CD4-positive, alpha-beta T cell treated with Interleukin-2 at 100 ng/mL for 4 hours (primary cell): ENCODE results near the gene TRPM7.
"Not testable (repeated sequence)": the region's sequence is repeated elsewhere in the genome, so short reads cannot be mapped to it uniquely, and the experiment has no call there.

Experiments
- DNase-seq: peaks from one replicate; pipeline ENCODE4 v3.0.0-alpha.2; 2020; ENCODE audit warnings: low spot score

The TRPM7 gene

GRCh38 chr15:50670115-50670514 lies 16.5 kb downstream of the TRPM7 start:
- DNase-seq = no peak

GRCh38 chr15:50669611-50670010 lies 17.0 kb downstream of the TRPM7 start:
- DNase-seq = no peak

- no peak for DNase-seq
Observed at GRCh38 chr15:50665938-50666337, 20.7 kb downstream of the TRPM7 start.

GRCh38 chr15:50655555-50655954 lies 31.0 kb downstream of the TRPM7 start:
- DNase-seq = no peak

GRCh38 chr15:50653156-50653743 lies 33.3 kb downstream of the TRPM7 start:
- no peak for DNase-seq

GRCh38 chr15:50652671-50653070 lies 33.9 kb downstream of the TRPM7 start:
- no peak for DNase-seq

GRCh38 chr15:50641318-50641717 lies 45.3 kb downstream of the TRPM7 start:
- DNase-seq = no peak

- DNase-seq = no peak
Observed at GRCh38 chr15:50636146-50636545, 50.5 kb downstream of the TRPM7 start.

GRCh38 chr15:50633653-50634052 lies 52.9 kb downstream of the TRPM7 start:
- DNase-seq = no peak

- no peak for DNase-seq
Observed at GRCh38 chr15:50628421-50628820, 58.2 kb downstream of the TRPM7 start.

- DNase-seq = no peak
Observed at GRCh38 chr15:50627351-50628055, 59.1 kb downstream of the TRPM7 start.

- DNase-seq = no peak
Observed at GRCh38 chr15:50624616-50625168, 61.9 kb downstream of the TRPM7 start.

GRCh38 chr15:50622361-50622943 lies 64.1 kb downstream of the TRPM7 start:
- DNase-seq = not testable (repeated sequence)

GRCh38 chr15:50616960-50617359 lies 69.6 kb downstream of the TRPM7 start:
- DNase-seq = not testable (repeated sequence)

GRCh38 chr15:50616554-50616953 lies 70.0 kb downstream of the TRPM7 start:
- not testable (repeated sequence) for DNase-seq

- DNase-seq = no peak
Observed at GRCh38 chr15:50613600-50613999, 73.0 kb downstream of the TRPM7 start.

- no peak for DNase-seq
Observed at GRCh38 chr15:50607129-50607528, 79.5 kb downstream of the TRPM7 start.

GRCh38 chr15:50605462-50605861 lies 81.1 kb downstream of the TRPM7 start:
- no peak for DNase-seq

- not testable (repeated sequence) for DNase-seq
Observed at GRCh38 chr15:50602028-50602427, 84.6 kb downstream of the TRPM7 start.

- no peak for DNase-seq
Observed at GRCh38 chr15:50594311-50594710, 92.3 kb downstream of the TRPM7 start.

- no peak for DNase-seq
Observed at GRCh38 chr15:50593761-50594160, 92.8 kb downstream of the TRPM7 start.

GRCh38 chr15:50590288-50590687 lies 96.3 kb downstream of the TRPM7 start:
- no peak for DNase-seq

- no peak for DNase-seq
Observed at GRCh38 chr15:50577492-50577891, 109.1 kb downstream of the TRPM7 start.
